ENCODE measurements around the gene TFDP2. TPM values are rescaled to one million over a fixed set of nuclear protein-coding genes. Genes with fewer than 3 reads are reported as not detected.
"Not testable (repeated sequence)": the region's sequence is repeated elsewhere in the genome, so short reads cannot be mapped to it uniquely, and the experiment has no call there.

The TFDP2 gene
- total RNA-seq, 2 experiments from 2014 or later = 33.1 to 34.2 TPM

DNA sequence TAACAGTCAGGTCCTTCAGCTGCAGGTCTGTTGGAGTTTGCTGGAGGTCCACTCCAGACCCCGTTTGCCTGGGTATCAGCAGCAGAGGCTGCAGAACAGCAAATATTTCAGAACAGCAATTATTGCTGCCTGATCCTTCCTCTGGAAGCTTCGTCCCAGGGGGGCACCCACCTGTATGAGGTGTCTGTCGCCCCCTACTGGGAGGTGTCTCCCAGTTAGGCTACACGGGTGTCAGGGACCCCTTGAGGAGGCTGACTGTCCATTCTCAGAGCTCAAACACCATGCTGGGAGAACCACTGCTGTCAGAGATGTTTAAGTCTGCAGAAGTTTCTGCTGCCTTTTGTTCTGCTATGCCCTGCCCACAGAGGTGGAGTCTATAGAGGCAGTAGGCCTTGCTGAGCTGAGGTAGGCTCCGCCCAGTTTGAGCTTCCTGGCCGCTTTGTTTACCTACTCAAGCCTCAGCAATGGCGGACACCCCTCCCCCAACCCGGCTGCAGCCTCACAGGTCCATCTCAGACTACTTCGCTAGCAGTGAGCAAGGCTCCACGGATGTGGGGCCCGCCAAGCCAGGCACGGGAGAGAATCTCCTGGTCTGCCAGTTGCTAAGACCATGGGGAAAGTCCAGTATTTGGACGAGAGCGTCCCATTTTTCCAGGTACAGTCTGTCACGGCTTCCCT lies 8.6 kb downstream of the TFDP2 start:
- H3K27ac ChIP-seq (ENCODE audit: low read depth in 1 of 2, low read length in 2 of 2); H3K36me3 ChIP-seq (ENCODE audit: insufficient read depth, low read length); H3K9me3 ChIP-seq (ENCODE audit: control insufficient read depth in 1 of 2, insufficient read depth in 1 of 2, low read length in 2 of 2); H3K27me3 Mint-ChIP-seq; H3K4me3 ChIP-seq (ENCODE audit: low read length); H3K27ac Mint-ChIP-seq; DNase-seq; H3K27me3 ChIP-seq (ENCODE audit: control insufficient read depth in 1 of 2, insufficient read depth in 2 of 2, low read length in 2 of 2); H3K9me3 Mint-ChIP-seq; H3K4me1 ChIP-seq (ENCODE audit: insufficient read depth, low read length); ATAC-seq (ENCODE audit: poor library complexity); H3K4me3 Mint-ChIP-seq: not testable (repeated sequence)
- intact Hi-C loops (cut with DNase I, micrococcal nuclease) = loop anchor here in 1 of 2 experiments (10.0 kb wide), 2 partner anchors 266 to 406 kb away; partner anchors contain the start of genes ATP1B3 and RNF7
- peaks cover 23% of the 10 kb centered on the region for H3K36me3 Mint-ChIP-seq (ENCODE audit: low read depth)
- ChIA-PET POLR2A (interaction anchor here (1.4 kb wide), 1 partner anchor 9 kb away, joined by 5 read pairs; the partner anchor contains the start of gene TFDP2), CTCF (interaction anchor here (0.6 kb wide), 1 partner anchor 28 kb away, joined by 3 read pairs; no protein-coding TSS in a partner anchor)
- peaks cover 10% of the 10 kb centered on the region for H3K4me1 Mint-ChIP-seq (ENCODE audit: low read depth)

DNA sequence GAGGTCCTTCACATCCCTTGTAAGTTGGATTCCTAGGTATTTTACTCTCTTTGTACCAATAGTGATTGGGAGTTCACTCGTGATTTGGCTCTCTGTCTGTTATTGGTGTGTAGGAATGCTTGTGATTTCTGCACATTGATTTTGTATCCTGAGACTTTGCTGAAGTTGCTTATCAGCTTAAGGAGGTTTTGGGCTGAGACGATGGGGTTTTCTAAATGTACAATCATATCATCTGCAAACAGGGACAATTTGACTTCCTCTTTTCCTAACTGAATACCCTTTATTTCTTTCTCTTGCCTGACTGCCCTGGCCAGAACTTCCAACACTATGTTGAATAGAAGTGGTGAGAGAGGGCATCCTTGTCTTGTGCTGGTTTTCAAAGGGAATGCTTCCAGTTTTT lies 12.3 kb downstream of the TFDP2 start:
- ATAC-seq (ENCODE audit: poor library complexity); H3K36me3 ChIP-seq (ENCODE audit: insufficient read depth, low read length); DNase-seq; H3K4me3 Mint-ChIP-seq; H3K27me3 Mint-ChIP-seq; H3K27ac Mint-ChIP-seq; H3K4me1 ChIP-seq (ENCODE audit: insufficient read depth, low read length); intact Hi-C loops (cut with DNase I, micrococcal nuclease); H3K9me3 Mint-ChIP-seq; H3K27ac ChIP-seq (ENCODE audit: low read depth in 1 of 2, low read length in 2 of 2); H3K27me3 ChIP-seq (ENCODE audit: control insufficient read depth in 1 of 2, insufficient read depth in 2 of 2, low read length in 2 of 2); H3K4me1 Mint-ChIP-seq (ENCODE audit: low read depth); H3K4me3 ChIP-seq (ENCODE audit: low read length); POLR2A ChIA-PET; CTCF ChIA-PET; H3K9me3 ChIP-seq (ENCODE audit: control insufficient read depth in 1 of 2, insufficient read depth in 1 of 2, low read length in 2 of 2): not testable (repeated sequence)
- H3K36me3 Mint-ChIP-seq (ENCODE audit: low read depth) = peaks cover 17% of the 10 kb centered on the region

DNA sequence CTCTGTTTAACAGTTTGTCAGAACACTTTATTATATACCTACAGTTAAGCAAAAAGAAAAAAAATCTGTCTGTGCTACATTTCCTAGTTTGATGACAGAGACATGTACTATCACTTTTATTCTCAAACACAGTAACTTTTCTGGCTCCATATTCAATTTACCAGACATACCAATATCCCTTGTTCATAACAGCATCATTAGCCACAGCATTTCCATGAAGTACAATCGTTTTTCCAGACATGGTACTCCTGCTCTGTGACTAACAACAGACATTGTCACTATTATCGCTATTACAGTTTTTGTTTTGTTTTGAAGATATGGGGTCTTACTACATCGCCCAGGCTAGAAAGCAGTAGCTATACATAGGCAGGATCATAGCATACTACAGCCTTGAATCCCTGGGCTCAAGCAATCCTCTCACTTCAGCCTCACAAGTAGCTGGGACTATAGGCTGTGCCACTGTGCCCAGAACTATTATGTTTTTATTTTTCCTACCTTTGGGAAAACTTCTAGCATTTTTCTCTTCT lies 14.5 kb downstream of the TFDP2 start:
- DNase-seq (no peak), ATAC-seq (ENCODE audit: poor library complexity) (no peak)
- Histone ChIP-seq H3K4me3 (ENCODE audit: low read length) (no peak overlapping the region), H3K36me3 (ENCODE audit: insufficient read depth, low read length) (no peaks in the 10 kb centered on the region), H3K4me1 (ENCODE audit: insufficient read depth, low read length) (no peaks in the 10 kb centered on the region), H3K27me3 (ENCODE audit: control insufficient read depth in 1 of 2, insufficient read depth in 2 of 2, low read length in 2 of 2) (no peaks in the 10 kb centered on the region), H3K27ac (ENCODE audit: low read depth in 1 of 2, low read length in 2 of 2) (no peak overlapping the region), H3K9me3 (ENCODE audit: control insufficient read depth in 1 of 2, insufficient read depth in 1 of 2, low read length in 2 of 2) (no peaks in the 10 kb centered on the region)
- TF ChIP-seq CTCF (IDR thresholded peaks at IDR 0.05) = no peak
- H3K4me3 Mint-ChIP-seq = no peak overlapping the region
- H3K36me3 Mint-ChIP-seq (ENCODE audit: low read depth) = peaks cover 16% of the 10 kb centered on the region
- peaks cover 5% of the 10 kb centered on the region for H3K4me1 Mint-ChIP-seq (ENCODE audit: low read depth)
- intact Hi-C loops (cut with DNase I, micrococcal nuclease) = no loop called here
- ChIA-PET POLR2A (no interaction called here), CTCF (no interaction called here)
- H3K27ac Mint-ChIP-seq = no peak overlapping the region
- H3K27me3 Mint-ChIP-seq = no peaks in the 10 kb centered on the region
- H3K9me3 Mint-ChIP-seq = no peaks in the 10 kb centered on the region

GRCh38 chr3:142129516-142130171 lies 19.7 kb downstream of the TFDP2 start:
- H3K4me3 Mint-ChIP-seq = no peak overlapping the region
- H3K36me3 Mint-ChIP-seq (ENCODE audit: low read depth) = peaks cover 5% of the 10 kb centered on the region
- POLR2A ChIA-PET = no interaction called here
- no peak for DNase-seq
- CTCF ChIA-PET = no interaction called here
- Histone ChIP-seq H3K27ac (ENCODE audit: low read depth in 1 of 2, low read length in 2 of 2) (no peak overlapping the region), H3K27me3 (ENCODE audit: control insufficient read depth in 1 of 2, insufficient read depth in 2 of 2, low read length in 2 of 2) (no peaks in the 10 kb centered on the region), H3K36me3 (ENCODE audit: insufficient read depth, low read length) (no peaks in the 10 kb centered on the region), H3K4me3 (ENCODE audit: low read length) (no peak overlapping the region), H3K4me1 (ENCODE audit: insufficient read depth, low read length) (no peaks in the 10 kb centered on the region), H3K9me3 (ENCODE audit: control insufficient read depth in 1 of 2, insufficient read depth in 1 of 2, low read length in 2 of 2) (no peaks in the 10 kb centered on the region)
- no peak for ATAC-seq (ENCODE audit: poor library complexity)
- peaks cover 4% of the 10 kb centered on the region for H3K4me1 Mint-ChIP-seq (ENCODE audit: low read depth)
- no peak overlapping the region for H3K27ac Mint-ChIP-seq
- no peaks in the 10 kb centered on the region for H3K9me3 Mint-ChIP-seq
- intact Hi-C loops (cut with DNase I, micrococcal nuclease) = loop anchor here in 1 of 2 experiments (10.0 kb wide), 1 partner anchor 865 kb away; no protein-coding TSS in a partner anchor
- no peaks in the 10 kb centered on the region for H3K27me3 Mint-ChIP-seq
- no peak for TF ChIP-seq CTCF (IDR thresholded peaks at IDR 0.05)

Measured in CD4-positive, alpha-beta T cell (primary cell).